Measurements from ENCODE around the gene NAA25.

DNA sequence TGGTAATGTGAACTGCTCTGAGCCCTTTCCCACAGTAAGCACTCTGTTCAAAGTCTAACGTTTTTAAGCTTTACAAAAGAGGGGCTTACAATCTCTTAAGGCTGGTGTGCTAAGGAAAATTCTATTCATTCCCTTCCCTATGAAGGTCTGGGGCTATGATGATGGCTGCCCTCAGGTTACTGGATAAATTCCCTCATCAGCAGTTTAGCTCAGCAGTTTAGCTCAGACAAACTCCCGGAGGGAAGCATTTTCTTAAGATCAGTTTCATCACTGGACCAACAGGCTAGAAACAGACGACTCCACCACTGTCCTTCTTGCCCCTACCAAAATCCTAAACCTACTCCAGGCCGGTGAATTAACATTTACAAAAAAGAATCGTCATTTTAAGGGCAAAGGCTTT lies 76.3 kb downstream of the NAA25 start:
- TF ChIP-seq ZFP3 (CRISPR knock-in tag; IDR thresholded peaks at IDR 0.05), result no peak
- no peak for TF ChIP-seq SNAI2 (CRISPR knock-in tag; IDR thresholded peaks at IDR 0.05)
- no peak for TF ChIP-seq PPARA (CRISPR knock-in tag; IDR thresholded peaks at IDR 0.05; ENCODE audit: borderline replicate concordance)
- TF ChIP-seq ZNF565 (CRISPR knock-in tag; conservative IDR thresholded peaks at IDR 0.05; ENCODE audit: low read depth), result no peak
- TF ChIP-seq, protein P1, sequence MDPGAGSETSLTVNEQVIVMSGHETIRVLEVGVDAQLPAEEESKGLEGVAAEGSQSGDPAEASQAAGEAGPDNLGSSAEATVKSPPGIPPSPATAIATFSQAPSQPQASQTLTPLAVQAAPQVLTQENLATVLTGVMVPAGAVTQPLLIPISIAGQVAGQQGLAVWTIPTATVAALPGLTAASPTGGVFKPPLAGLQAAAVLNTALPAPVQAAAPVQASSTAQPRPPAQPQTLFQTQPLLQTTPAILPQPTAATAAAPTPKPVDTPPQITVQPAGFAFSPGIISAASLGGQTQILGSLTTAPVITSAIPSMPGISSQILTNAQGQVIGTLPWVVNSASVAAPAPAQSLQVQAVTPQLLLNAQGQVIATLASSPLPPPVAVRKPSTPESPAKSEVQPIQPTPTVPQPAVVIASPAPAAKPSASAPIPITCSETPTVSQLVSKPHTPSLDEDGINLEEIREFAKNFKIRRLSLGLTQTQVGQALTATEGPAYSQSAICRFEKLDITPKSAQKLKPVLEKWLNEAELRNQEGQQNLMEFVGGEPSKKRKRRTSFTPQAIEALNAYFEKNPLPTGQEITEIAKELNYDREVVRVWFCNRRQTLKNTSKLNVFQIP (CRISPR knock-in tag; IDR thresholded peaks at IDR 0.05; ENCODE audit: borderline replicate concordance, low read depth), result no peak
- TF ChIP-seq ISL1 (CRISPR knock-in tag; IDR thresholded peaks at IDR 0.05), result no peak
- TF ChIP-seq, protein P2, sequence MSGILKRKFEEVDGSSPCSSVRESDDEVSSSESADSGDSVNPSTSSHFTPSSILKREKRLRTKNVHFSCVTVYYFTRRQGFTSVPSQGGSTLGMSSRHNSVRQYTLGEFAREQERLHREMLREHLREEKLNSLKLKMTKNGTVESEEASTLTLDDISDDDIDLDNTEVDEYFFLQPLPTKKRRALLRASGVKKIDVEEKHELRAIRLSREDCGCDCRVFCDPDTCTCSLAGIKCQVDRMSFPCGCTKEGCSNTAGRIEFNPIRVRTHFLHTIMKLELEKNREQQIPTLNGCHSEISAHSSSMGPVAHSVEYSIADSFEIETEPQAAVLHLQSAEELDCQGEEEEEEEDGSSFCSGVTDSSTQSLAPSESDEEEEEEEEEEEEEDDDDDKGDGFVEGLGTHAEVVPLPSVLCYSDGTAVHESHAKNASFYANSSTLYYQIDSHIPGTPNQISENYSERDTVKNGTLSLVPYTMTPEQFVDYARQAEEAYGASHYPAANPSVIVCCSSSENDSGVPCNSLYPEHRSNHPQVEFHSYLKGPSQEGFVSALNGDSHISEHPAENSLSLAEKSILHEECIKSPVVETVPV (CRISPR knock-in tag; IDR thresholded peaks at IDR 0.05), result no peak
- TF ChIP-seq TCF4 (CRISPR knock-in tag; IDR thresholded peaks at IDR 0.05; ENCODE audit: borderline replicate concordance), result no peak
- TF ChIP-seq CSDC2 (CRISPR knock-in tag; IDR thresholded peaks at IDR 0.05), result no peak
- no peak for TF ChIP-seq ZNF70 (CRISPR knock-in tag; IDR thresholded peaks at IDR 0.05)
